Liver (tissue), 9 donors: ENCODE results near the gene FARP1. TPM values are rescaled to one million over a fixed set of nuclear protein-coding genes. Genes with fewer than 3 reads are reported as not detected.

Experiments
- DNase-seq: peaks from one replicate; pipeline ENCODE4 v3.0.0-alpha.2; 2017; ENCODE audit warnings: low spot score
- H3K27ac ChIP-seq, 2 donors: one replicate each; pipeline ENCODE4 v1.7.0; 2013; ENCODE audit warnings: inconsistent platforms in 2 of 2, low read length in 2 of 2, control low read depth in 1 of 2, low read depth in 1 of 2, mild to moderate bottlenecking in 1 of 2
- H3K27me3 ChIP-seq, 4 donors: one replicate each; pipeline versions ENCODE4 v1.6.1 to v1.7.0; 2013; ENCODE audit warnings: low read length in 3 of 4, inconsistent platforms in 1 of 4, mild to moderate bottlenecking in 1 of 4, moderate library complexity in 1 of 4; ENCODE audit not compliant: control insufficient read depth in 4 of 4, insufficient read depth in 4 of 4
- H3K36me3 ChIP-seq, 4 donors: one replicate each; pipeline versions ENCODE4 v1.6.1 to v1.7.0; 2013; ENCODE audit warnings: low read length in 3 of 4, mild to moderate bottlenecking in 3 of 4, low read depth in 1 of 4, moderate library complexity in 1 of 4; ENCODE audit not compliant: control insufficient read depth in 4 of 4, insufficient read depth in 3 of 4
- H3K4me1 ChIP-seq, 4 donors: one replicate each; pipeline versions ENCODE4 v1.6.1 to v1.7.0; 2013; ENCODE audit warnings: low read length in 3 of 4, mild to moderate bottlenecking in 3 of 4, moderate library complexity in 1 of 4; ENCODE audit not compliant: control insufficient read depth in 4 of 4, insufficient read depth in 4 of 4
- H3K4me3 ChIP-seq, 3 donors: one replicate each; pipeline versions ENCODE4 v1.6.1 to v1.7.0; 2013; ENCODE audit warnings: low read length in 3 of 3, control low read depth in 1 of 3, low read depth in 1 of 3, mild to moderate bottlenecking in 1 of 3
- H3K9ac ChIP-seq, 2 donors: one replicate each; pipeline ENCODE4 v1.7.0; 2013; ENCODE audit warnings: low read length in 2 of 2, mild to moderate bottlenecking in 2 of 2, moderate library complexity in 2 of 2, control low read depth in 1 of 2, low read depth in 1 of 2
- H3K9me3 ChIP-seq, 4 donors: one replicate each; pipeline versions ENCODE4 v1.6.1 to v1.7.0; 2013; ENCODE audit warnings: low read length in 3 of 4; ENCODE audit not compliant: control insufficient read depth in 4 of 4
- EGR1 ChIP-seq, 2 donors: IDR thresholded peaks; 2 replicates each; pipeline ENCODE4 v1.6.1; 2016 to 2018; ENCODE audit warnings: antibody characterized with exemption in 2 of 2, low read depth in 2 of 2
- FOXA1 ChIP-seq: IDR thresholded peaks from 2 replicates; pipeline ENCODE4 v1.6.1; 2016; ENCODE audit warnings: antibody characterized with exemption
- FOXA2 ChIP-seq: IDR thresholded peaks from 2 replicates; pipeline ENCODE4 v1.6.1; 2016; ENCODE audit warnings: antibody characterized with exemption
- GABPA ChIP-seq, 2 donors: IDR thresholded peaks in 1 of 2; conservative IDR thresholded peaks in 1 of 2; 2 replicates each; pipeline ENCODE4 v1.6.1; 2016; ENCODE audit warnings: antibody characterized with exemption in 2 of 2, mild to moderate bottlenecking in 1 of 2, moderate library complexity in 1 of 2
- HNF4A ChIP-seq, 2 donors: conservative IDR thresholded peaks; 2 replicates each; pipeline ENCODE4 v1.6.1; 2016; ENCODE audit warnings: antibody characterized with exemption in 2 of 2, mild to moderate bottlenecking in 2 of 2
- HNF4G ChIP-seq: IDR thresholded peaks from 2 replicates; pipeline ENCODE4 v1.6.1; 2016; ENCODE audit warnings: antibody characterized with exemption
- JUND ChIP-seq, 2 donors: IDR thresholded peaks; 2 replicates each; pipeline ENCODE4 v1.6.1; 2016; ENCODE audit warnings: antibody characterized with exemption in 2 of 2
- NR2F2 ChIP-seq: IDR thresholded peaks from 2 replicates; pipeline ENCODE4 v1.6.1; 2016; ENCODE audit warnings: antibody characterized with exemption
- RAD21 ChIP-seq, 2 donors: IDR thresholded peaks; 2 replicates each; pipeline ENCODE4 v1.6.1; 2016; ENCODE audit warnings: antibody characterized with exemption in 2 of 2, mild to moderate bottlenecking in 2 of 2
- RXRA ChIP-seq, 2 donors: IDR thresholded peaks; 2 replicates each; pipeline ENCODE4 v1.6.1; 2017 to 2018; ENCODE audit warnings: antibody characterized with exemption in 2 of 2, mild to moderate bottlenecking in 1 of 2
- SP1 ChIP-seq: IDR thresholded peaks from 2 replicates; pipeline ENCODE4 v1.6.1; 2018; ENCODE audit warnings: antibody characterized with exemption, mild to moderate bottlenecking
- TAF1 ChIP-seq: conservative IDR thresholded peaks from 2 replicates; pipeline ENCODE4 v1.6.1; 2016; ENCODE audit warnings: antibody characterized with exemption, mild to moderate bottlenecking
- YY1 ChIP-seq: IDR thresholded peaks from 2 replicates; pipeline ENCODE4 v1.6.1; 2016; ENCODE audit warnings: antibody characterized with exemption, mild to moderate bottlenecking
- WGBS: extraction: QIAGEN DNeasy Blood & Tissue Kit; methylation state at CpG from one replicate; pipeline ENCODE4 v1.1.7; 2013; 5-methylcytosine and 5-hydroxymethylcytosine counted together
- polyA plus RNA-seq, 2 donors: library from polyadenylated mRNA; stranded (reverse) in 1 of 2; unstranded in 1 of 2; fragments of 200-250 nt in 1 of 2; fragments of >200 nt in 1 of 2; fragmentation: Nextera tagmentation in 1 of 2; extraction: Ambion mirVana in 1 of 2; gene quantifications; one replicate each; pipeline versions ENCODE4 v1.2.1 to v1.2.3, GENCODE V29; 2013 to 2015
- total RNA-seq, 2 donors: library from RNA; depleted of rRNA; stranded (reverse); fragments of >200 nt; gene quantifications; one replicate each; pipeline ENCODE4 v1.2.3, GENCODE V29; 2014
- TF ChIP-seq, protein P1 (sequence below): fragments of 150-350 bp; IDR thresholded peaks from 2 replicates; pipeline ENCODE4 v1.5.1; 2017; ENCODE audit warnings: improper control_type of control experiment, low read depth, low read length; ENCODE audit not compliant: missing input control
- TF ChIP-seq, protein P2 (sequence below): IDR thresholded peaks from 2 replicates; pipeline ENCODE4 v1.6.1; 2016; ENCODE audit warnings: antibody characterized with exemption
- TF ChIP-seq, protein P3 (sequence below): IDR thresholded peaks from 2 replicates; pipeline ENCODE4 v1.6.1; 2016; ENCODE audit warnings: antibody characterized with exemption, mild to moderate bottlenecking
- TF ChIP-seq, protein P4 (sequence below): IDR thresholded peaks from 2 replicates; pipeline ENCODE4 v1.6.1; 2016; ENCODE audit warnings: antibody characterized with exemption
- TF ChIP-seq, protein P5 (sequence below): IDR thresholded peaks from 2 replicates; pipeline ENCODE4 v1.6.1; 2016; ENCODE audit warnings: antibody characterized with exemption
- donor health status: healthy.
- donor health status: healthy.
- donor health status: healthy.
- donor health status: healthy.
- donor health status: healthy.

FARP1 gene
- total and polyA plus RNA-seq, 4 donors = 28.4 to 62.6 (median 39.8) TPM

DNA sequence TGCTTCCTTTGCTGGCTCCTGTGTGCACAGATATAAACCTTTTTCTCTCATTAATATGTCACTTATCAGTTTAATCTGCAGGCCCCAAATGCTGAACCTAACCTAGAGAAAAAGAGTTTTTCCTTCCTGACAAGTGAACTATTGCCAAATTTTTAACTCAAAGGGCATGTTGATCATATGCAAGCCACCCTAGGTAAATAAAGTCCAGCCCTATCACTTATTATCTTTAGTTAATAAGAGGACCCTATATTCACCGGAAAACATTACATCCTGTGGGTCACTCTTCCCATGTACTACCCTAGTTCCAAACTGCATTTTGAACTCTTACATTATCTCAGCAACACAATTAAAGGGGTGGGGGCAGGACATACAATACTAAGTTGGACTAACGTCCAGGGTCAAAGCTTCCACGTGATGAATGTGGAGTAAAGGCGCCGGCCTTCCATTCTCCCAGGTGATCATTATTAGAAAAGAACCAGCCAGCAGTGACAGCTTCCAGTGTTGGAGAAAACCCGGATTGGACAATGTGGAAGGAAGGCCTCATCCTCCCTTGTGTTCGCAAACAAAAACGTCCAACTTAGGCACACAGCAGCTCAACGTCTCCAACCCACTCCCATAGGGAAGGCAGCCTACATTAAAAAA lies 347.4 kb downstream of the FARP1 start:
- no peak overlapping the region for H3K9ac ChIP-seq
- no peaks in the 10 kb centered on the region for H3K9me3 ChIP-seq
- peak overlapping the region; percentile 11 to 52 for H3K27ac ChIP-seq
- peak; percentile 63 for TF ChIP-seq YY1
- TF ChIP-seq, protein P1, sequence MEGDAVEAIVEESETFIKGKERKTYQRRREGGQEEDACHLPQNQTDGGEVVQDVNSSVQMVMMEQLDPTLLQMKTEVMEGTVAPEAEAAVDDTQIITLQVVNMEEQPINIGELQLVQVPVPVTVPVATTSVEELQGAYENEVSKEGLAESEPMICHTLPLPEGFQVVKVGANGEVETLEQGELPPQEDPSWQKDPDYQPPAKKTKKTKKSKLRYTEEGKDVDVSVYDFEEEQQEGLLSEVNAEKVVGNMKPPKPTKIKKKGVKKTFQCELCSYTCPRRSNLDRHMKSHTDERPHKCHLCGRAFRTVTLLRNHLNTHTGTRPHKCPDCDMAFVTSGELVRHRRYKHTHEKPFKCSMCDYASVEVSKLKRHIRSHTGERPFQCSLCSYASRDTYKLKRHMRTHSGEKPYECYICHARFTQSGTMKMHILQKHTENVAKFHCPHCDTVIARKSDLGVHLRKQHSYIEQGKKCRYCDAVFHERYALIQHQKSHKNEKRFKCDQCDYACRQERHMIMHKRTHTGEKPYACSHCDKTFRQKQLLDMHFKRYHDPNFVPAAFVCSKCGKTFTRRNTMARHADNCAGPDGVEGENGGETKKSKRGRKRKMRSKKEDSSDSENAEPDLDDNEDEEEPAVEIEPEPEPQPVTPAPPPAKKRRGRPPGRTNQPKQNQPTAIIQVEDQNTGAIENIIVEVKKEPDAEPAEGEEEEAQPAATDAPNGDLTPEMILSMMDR = no peak
- peak in 1 of 2 donors; percentile 46 for TF ChIP-seq GABPA (IDR thresholded peaks at IDR 0.05 in 1 of 2, conservative IDR thresholded peaks at IDR 0.05 in 1 of 2)
- peak; percentile 77 for TF ChIP-seq FOXA2
- peak; percentile 66 for TF ChIP-seq FOXA1
- peak; percentile 55 for TF ChIP-seq HNF4G
- TF ChIP-seq, protein P2, sequence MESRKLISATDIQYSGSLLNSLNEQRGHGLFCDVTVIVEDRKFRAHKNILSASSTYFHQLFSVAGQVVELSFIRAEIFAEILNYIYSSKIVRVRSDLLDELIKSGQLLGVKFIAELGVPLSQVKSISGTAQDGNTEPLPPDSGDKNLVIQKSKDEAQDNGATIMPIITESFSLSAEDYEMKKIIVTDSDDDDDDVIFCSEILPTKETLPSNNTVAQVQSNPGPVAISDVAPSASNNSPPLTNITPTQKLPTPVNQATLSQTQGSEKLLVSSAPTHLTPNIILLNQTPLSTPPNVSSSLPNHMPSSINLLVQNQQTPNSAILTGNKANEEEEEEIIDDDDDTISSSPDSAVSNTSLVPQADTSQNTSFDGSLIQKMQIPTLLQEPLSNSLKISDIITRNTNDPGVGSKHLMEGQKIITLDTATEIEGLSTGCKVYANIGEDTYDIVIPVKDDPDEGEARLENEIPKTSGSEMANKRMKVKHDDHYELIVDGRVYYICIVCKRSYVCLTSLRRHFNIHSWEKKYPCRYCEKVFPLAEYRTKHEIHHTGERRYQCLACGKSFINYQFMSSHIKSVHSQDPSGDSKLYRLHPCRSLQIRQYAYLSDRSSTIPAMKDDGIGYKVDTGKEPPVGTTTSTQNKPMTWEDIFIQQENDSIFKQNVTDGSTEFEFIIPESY = peak; percentile 47
- no peak for TF ChIP-seq NR2F2
- TF ChIP-seq, protein P3, sequence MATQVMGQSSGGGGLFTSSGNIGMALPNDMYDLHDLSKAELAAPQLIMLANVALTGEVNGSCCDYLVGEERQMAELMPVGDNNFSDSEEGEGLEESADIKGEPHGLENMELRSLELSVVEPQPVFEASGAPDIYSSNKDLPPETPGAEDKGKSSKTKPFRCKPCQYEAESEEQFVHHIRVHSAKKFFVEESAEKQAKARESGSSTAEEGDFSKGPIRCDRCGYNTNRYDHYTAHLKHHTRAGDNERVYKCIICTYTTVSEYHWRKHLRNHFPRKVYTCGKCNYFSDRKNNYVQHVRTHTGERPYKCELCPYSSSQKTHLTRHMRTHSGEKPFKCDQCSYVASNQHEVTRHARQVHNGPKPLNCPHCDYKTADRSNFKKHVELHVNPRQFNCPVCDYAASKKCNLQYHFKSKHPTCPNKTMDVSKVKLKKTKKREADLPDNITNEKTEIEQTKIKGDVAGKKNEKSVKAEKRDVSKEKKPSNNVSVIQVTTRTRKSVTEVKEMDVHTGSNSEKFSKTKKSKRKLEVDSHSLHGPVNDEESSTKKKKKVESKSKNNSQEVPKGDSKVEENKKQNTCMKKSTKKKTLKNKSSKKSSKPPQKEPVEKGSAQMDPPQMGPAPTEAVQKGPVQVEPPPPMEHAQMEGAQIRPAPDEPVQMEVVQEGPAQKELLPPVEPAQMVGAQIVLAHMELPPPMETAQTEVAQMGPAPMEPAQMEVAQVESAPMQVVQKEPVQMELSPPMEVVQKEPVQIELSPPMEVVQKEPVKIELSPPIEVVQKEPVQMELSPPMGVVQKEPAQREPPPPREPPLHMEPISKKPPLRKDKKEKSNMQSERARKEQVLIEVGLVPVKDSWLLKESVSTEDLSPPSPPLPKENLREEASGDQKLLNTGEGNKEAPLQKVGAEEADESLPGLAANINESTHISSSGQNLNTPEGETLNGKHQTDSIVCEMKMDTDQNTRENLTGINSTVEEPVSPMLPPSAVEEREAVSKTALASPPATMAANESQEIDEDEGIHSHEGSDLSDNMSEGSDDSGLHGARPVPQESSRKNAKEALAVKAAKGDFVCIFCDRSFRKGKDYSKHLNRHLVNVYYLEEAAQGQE = peak; percentile 43
- peak; percentile 36 to 53 for TF ChIP-seq RAD21 (IDR thresholded peaks at IDR 0.05)
- TF ChIP-seq, protein P4, sequence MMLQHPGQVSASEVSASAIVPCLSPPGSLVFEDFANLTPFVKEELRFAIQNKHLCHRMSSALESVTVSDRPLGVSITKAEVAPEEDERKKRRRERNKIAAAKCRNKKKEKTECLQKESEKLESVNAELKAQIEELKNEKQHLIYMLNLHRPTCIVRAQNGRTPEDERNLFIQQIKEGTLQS = no peak
- peak; percentile 88 to 89 for TF ChIP-seq HNF4A (conservative IDR thresholded peaks at IDR 0.05)
- TF ChIP-seq TAF1 = no peak
- TF ChIP-seq EGR1 (IDR thresholded peaks at IDR 0.05; ENCODE audit: low read depth in 2 of 2) = no peak
- TF ChIP-seq, protein P5, sequence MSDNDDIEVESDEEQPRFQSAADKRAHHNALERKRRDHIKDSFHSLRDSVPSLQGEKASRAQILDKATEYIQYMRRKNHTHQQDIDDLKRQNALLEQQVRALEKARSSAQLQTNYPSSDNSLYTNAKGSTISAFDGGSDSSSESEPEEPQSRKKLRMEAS = peak; percentile 71
- TF ChIP-seq SP1 = peak; percentile 84
- TF ChIP-seq RXRA (IDR thresholded peaks at IDR 0.05) = peak; percentile 79 to 89
- peak in 1 of 2 donors; percentile 32 for TF ChIP-seq JUND (IDR thresholded peaks at IDR 0.05)
- no peak overlapping the region for H3K4me3 ChIP-seq
- no peaks in the 10 kb centered on the region for H3K27me3 ChIP-seq
- H3K4me1 ChIP-seq = peaks cover 12 to 33% (median 25%) of the 10 kb centered on the region in 4 donors
- DNase-seq = no peak
- H3K36me3 ChIP-seq = peaks cover 0 to 2% (median 0%) of the 10 kb centered on the region in 4 donors
- WGBS = 25% methylated on average over 9 of the region's 9 CpGs
